Nephron progenitor cell (in vitro differentiated cells): ENCODE data around the gene LHPP.

Experiments used
- DNase-seq: peaks from one replicate; pipeline ENCODE4 v3.0.0; 2021
- H3K27ac Mint-ChIP-seq: 2 replicates; pipeline ENCODE4 v1.8.0; 2021; ENCODE audit warnings: mild to moderate bottlenecking, moderate library complexity, mixed read lengths
- H3K27me3 Mint-ChIP-seq: 2 replicates; pipeline ENCODE4 v1.8.0; 2021; ENCODE audit warnings: mild to moderate bottlenecking, low read depth, mixed read lengths; ENCODE audit not compliant: poor library complexity
- H3K36me3 Mint-ChIP-seq: 2 replicates; pipeline ENCODE4 v1.8.0; 2021; ENCODE audit warnings: low read depth, mixed read lengths
- H3K4me1 Mint-ChIP-seq: 2 replicates; pipeline ENCODE4 v1.8.0; 2021; ENCODE audit warnings: mixed read lengths
- H3K4me3 Mint-ChIP-seq: 2 replicates; pipeline ENCODE4 v1.8.0; 2021; ENCODE audit warnings: mild to moderate bottlenecking, moderate library complexity, mixed read lengths
- H3K9me3 Mint-ChIP-seq: 2 replicates; pipeline ENCODE4 v1.8.0; 2021; ENCODE audit warnings: mild to moderate bottlenecking, moderate library complexity, mixed read lengths
- CTCF ChIP-seq: fragments of 200-600 bp; sonication (generic); IDR thresholded peaks from 2 replicates; pipeline ENCODE4 v1.5.0; 2021; ENCODE audit warnings: antibody characterized with exemption

LHPP gene

GRCh38 chr10:124449170-124450011, 12.2 kb upstream of the LHPP start:
- no peak for TF ChIP-seq CTCF
- Mint-ChIP-seq H3K36me3 (no peaks in the 10 kb centered on the region), H3K27me3 (peaks cover 98% of the 10 kb centered on the region), H3K4me3 (peak overlapping the region; percentile 80), H3K27ac (no peak overlapping the region), H3K9me3 (no peaks in the 10 kb centered on the region), H3K4me1 (peaks cover 35% of the 10 kb centered on the region)
- no peak for DNase-seq

GRCh38 chr10:124450012-124450782, 11.4 kb upstream of the LHPP start, which contains the start of gene NKX1-2:
NKX1-2 (minus strand) TSS chr10:124450035; CDS start chr10:124449943, 92 bp downstream.
- Mint-ChIP-seq H3K4me1 (peaks cover 35% of the 10 kb centered on the region), H3K27me3 (peaks cover 98% of the 10 kb centered on the region), H3K9me3 (no peaks in the 10 kb centered on the region), H3K27ac (no peak within 1 kb of the TSS), H3K36me3 (no peaks in the 10 kb centered on the region), H3K4me3 (peak within 1 kb of the TSS; percentile 85)
- TF ChIP-seq CTCF, result no peak
- DNase-seq, result peak; percentile 73

- H3K4me1 Mint-ChIP-seq, result peaks cover 35% of the 10 kb centered on the region
- no peaks in the 10 kb centered on the region for H3K9me3 Mint-ChIP-seq
- H3K36me3 Mint-ChIP-seq, result no peaks in the 10 kb centered on the region
- peak overlapping the region; percentile 85 for H3K4me3 Mint-ChIP-seq
- no peak for TF ChIP-seq CTCF
- H3K27ac Mint-ChIP-seq, result no peak overlapping the region
- DNase-seq, result no peak
- H3K27me3 Mint-ChIP-seq, result peaks cover 98% of the 10 kb centered on the region
Measured at GRCh38 chr10:124450783-124451057, 10.9 kb upstream of the LHPP start.

GRCh38 chr10:124451276-124451675, 10.3 kb upstream of the LHPP start:
- Mint-ChIP-seq H3K36me3 (no peaks in the 10 kb centered on the region), H3K4me1 (peaks cover 40% of the 10 kb centered on the region), H3K27me3 (peaks cover 98% of the 10 kb centered on the region), H3K4me3 (peak overlapping the region; percentile 58), H3K27ac (no peak overlapping the region), H3K9me3 (no peaks in the 10 kb centered on the region)
- TF ChIP-seq CTCF, result no peak
- no peak for DNase-seq

GRCh38 chr10:124453960-124454610, 7.5 kb upstream of the LHPP start:
- Mint-ChIP-seq H3K4me3 (no peak overlapping the region), H3K27ac (no peak overlapping the region), H3K27me3 (peaks cover 74% of the 10 kb centered on the region), H3K9me3 (no peaks in the 10 kb centered on the region), H3K36me3 (no peaks in the 10 kb centered on the region), H3K4me1 (peaks cover 33% of the 10 kb centered on the region)
- no peak for DNase-seq
- no peak for TF ChIP-seq CTCF
